Thyroid gland (tissue), 4 donors: ENCODE results near the gene ABCA13. TPM values are rescaled to one million over a fixed set of nuclear protein-coding genes. Genes with fewer than 3 reads are reported as not detected.

ENCODE experiments used
- DNase-seq, 2 donors: peaks; one replicate each; pipeline ENCODE4 v3.0.0-alpha.2; 2019
- H3K27ac ChIP-seq, 3 donors: fragments of 200-600 bp; sonication (generic); 1 replicate in 2 of 3; 2 replicates in 1 of 3; pipeline ENCODE4 v1.5.1; 2016 to 2019; ENCODE audit warnings: mild to moderate bottlenecking in 1 of 3, moderate library complexity in 1 of 3
- H3K27me3 ChIP-seq: fragments of 200-600 bp; sonication (generic); one replicate; pipeline ENCODE4 v1.5.1; 2019
- H3K36me3 ChIP-seq, 2 donors: fragments of 200-600 bp; sonication (generic); one replicate each; pipeline ENCODE4 v1.5.1; 2016 to 2019
- H3K4me1 ChIP-seq, 2 donors: fragments of 200-600 bp; sonication (generic); one replicate each; pipeline ENCODE4 v1.5.1; 2017 to 2019
- H3K4me3 ChIP-seq, 3 donors: fragments of 200-600 bp; sonication (generic); replicated peaks in 1 of 3; 1 replicate in 2 of 3; 2 replicates in 1 of 3; pipeline ENCODE4 v1.5.1; 2016; ENCODE audit warnings: mild to moderate bottlenecking in 1 of 3
- H3K9me3 ChIP-seq: fragments of 200-600 bp; sonication (generic); one replicate; pipeline ENCODE4 v1.5.1; 2017
- POLR2A ChIP-seq, 2 donors: fragments of 450-650 bp; IDR thresholded peaks; one replicate each; pipeline ENCODE4 v1.6.1; 2017; ENCODE audit warnings: antibody characterized with exemption in 2 of 2, mild to moderate bottlenecking in 2 of 2, moderate library complexity in 1 of 2
- WGBS, 2 donors: methylation state at CpG; one replicate each; pipeline ENCODE4 v1.1.5; 2017; 5-methylcytosine and 5-hydroxymethylcytosine counted together
- intact Hi-C: fragments of 100-400 bp; cut with DNase I; formaldehyde crosslinking; loops from one replicate; pipeline ENCODE4 v1.15.1; 2023
- total RNA-seq, 4 donors: library from RNA; depleted of rRNA; stranded (reverse); fragments of >200 nt; gene quantifications; one replicate each; pipeline ENCODE4 v1.2.3, GENCODE V29; 2016
- TF ChIP-seq, protein P1 (sequence below), 6 experiments: fragments of 200-600 bp in 3 of 6; fragments of 450-650 bp in 3 of 6; sonication (generic) in 3 of 6; IDR thresholded peaks; one replicate each; pipeline ENCODE4 v1.5.1; 2016 to 2019; ENCODE audit warnings: antibody characterized with exemption in 6 of 6, mild to moderate bottlenecking in 2 of 6, inconsistent platforms in 1 of 6, moderate library complexity in 1 of 6

The ABCA13 gene
- total RNA-seq, 4 donors from 2014 or later = 7.6 to 13.3 (median 11.7) TPM

DNA sequence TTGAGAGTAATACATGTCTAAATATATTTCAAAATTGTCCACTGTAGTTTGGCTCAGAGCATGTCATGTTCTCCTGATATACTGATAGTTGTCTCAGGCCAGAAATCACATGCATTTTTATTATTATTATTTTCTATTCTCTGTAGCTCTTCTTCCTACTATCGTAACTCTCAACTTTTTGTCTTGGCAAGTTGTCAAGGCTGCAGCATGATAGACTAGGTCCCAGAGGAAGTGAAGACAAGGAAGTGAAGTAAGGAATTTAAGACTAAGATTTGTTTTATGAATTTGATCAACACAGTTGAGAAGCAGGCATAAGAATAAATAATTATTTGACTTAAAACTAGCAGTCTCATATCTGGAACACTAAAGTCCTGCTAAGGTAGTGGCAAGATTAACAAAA lies 369.5 kb downstream of the ABCA13 start:
- no peaks in the 10 kb centered on the region for H3K36me3 ChIP-seq
- no peak overlapping the region for H3K4me3 ChIP-seq
- 62 to 66% methylated on average over 1 of the region's 1 CpG for WGBS, 2 donors
- H3K27ac ChIP-seq = no peak overlapping the region
- DNase-seq = no peak
- H3K9me3 ChIP-seq = no peaks in the 10 kb centered on the region
- H3K27me3 ChIP-seq = no peaks in the 10 kb centered on the region
- no peaks in the 10 kb centered on the region for H3K4me1 ChIP-seq
- TF ChIP-seq, protein P1, sequence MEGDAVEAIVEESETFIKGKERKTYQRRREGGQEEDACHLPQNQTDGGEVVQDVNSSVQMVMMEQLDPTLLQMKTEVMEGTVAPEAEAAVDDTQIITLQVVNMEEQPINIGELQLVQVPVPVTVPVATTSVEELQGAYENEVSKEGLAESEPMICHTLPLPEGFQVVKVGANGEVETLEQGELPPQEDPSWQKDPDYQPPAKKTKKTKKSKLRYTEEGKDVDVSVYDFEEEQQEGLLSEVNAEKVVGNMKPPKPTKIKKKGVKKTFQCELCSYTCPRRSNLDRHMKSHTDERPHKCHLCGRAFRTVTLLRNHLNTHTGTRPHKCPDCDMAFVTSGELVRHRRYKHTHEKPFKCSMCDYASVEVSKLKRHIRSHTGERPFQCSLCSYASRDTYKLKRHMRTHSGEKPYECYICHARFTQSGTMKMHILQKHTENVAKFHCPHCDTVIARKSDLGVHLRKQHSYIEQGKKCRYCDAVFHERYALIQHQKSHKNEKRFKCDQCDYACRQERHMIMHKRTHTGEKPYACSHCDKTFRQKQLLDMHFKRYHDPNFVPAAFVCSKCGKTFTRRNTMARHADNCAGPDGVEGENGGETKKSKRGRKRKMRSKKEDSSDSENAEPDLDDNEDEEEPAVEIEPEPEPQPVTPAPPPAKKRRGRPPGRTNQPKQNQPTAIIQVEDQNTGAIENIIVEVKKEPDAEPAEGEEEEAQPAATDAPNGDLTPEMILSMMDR (IDR thresholded peaks at IDR 0.05) = no peak
- TF ChIP-seq POLR2A (IDR thresholded peaks at IDR 0.05) = no peak
- intact Hi-C loops = no loop called here

DNA sequence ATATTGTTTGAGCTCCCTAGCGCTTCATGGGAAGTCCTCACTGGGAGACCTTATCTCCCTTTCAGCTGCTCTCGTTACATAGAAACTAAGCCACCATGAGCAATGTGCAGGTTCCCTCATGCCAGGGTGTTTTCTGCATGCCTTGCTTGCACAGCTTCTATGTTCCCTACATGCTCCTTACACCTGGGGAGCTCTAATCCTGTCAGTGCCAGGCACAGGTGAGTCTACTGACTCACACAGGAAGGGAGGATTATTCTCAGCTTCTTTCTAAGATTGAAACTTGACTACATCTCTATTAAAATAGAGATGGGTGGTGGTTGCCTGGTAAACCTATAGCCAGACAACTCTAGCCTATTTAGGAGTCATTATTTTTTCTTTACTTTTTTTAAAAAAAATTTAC lies 377.4 kb downstream of the ABCA13 start:
- no peak for DNase-seq
- H3K4me1 ChIP-seq = no peaks in the 10 kb centered on the region
- no peak for TF ChIP-seq POLR2A (IDR thresholded peaks at IDR 0.05)
- TF ChIP-seq, protein P1 (IDR thresholded peaks at IDR 0.05) = no peak
- no peaks in the 10 kb centered on the region for H3K27me3 ChIP-seq
- no peak overlapping the region for H3K27ac ChIP-seq
- H3K36me3 ChIP-seq = no peaks in the 10 kb centered on the region
- intact Hi-C loops = no loop called here
- no peak overlapping the region for H3K4me3 ChIP-seq
- no peaks in the 10 kb centered on the region for H3K9me3 ChIP-seq
- WGBS, 2 donors = 96 to 98% methylated on average over 2 of the region's 2 CpGs

DNA sequence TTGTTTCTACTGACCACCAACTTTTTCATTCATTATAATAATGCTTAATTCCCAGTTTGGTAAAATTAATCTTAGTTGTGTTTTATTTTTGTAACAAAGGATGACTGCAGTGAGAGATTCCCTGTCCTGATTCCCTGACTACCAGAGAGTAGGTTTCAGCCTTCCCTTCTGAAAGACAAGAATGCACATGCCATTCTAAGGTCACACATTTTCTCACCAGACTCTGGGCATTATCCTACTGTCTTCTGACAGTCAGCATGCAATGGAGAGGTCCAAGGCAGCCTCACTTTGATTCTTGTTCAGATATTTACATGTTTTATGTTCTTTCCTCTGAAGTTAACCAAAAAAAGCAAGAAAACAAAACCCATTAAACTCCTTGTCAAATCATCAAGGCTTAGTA lies 380.4 kb downstream of the ABCA13 start:
- H3K27ac ChIP-seq = no peak overlapping the region
- DNase-seq = no peak
- H3K9me3 ChIP-seq = no peaks in the 10 kb centered on the region
- H3K36me3 ChIP-seq = no peaks in the 10 kb centered on the region
- no peaks in the 10 kb centered on the region for H3K27me3 ChIP-seq
- H3K4me3 ChIP-seq = no peak overlapping the region
- no peak for TF ChIP-seq POLR2A (IDR thresholded peaks at IDR 0.05)
- TF ChIP-seq, protein P1 (IDR thresholded peaks at IDR 0.05) = no peak
- no peaks in the 10 kb centered on the region for H3K4me1 ChIP-seq
- intact Hi-C loops = no loop called here

DNA sequence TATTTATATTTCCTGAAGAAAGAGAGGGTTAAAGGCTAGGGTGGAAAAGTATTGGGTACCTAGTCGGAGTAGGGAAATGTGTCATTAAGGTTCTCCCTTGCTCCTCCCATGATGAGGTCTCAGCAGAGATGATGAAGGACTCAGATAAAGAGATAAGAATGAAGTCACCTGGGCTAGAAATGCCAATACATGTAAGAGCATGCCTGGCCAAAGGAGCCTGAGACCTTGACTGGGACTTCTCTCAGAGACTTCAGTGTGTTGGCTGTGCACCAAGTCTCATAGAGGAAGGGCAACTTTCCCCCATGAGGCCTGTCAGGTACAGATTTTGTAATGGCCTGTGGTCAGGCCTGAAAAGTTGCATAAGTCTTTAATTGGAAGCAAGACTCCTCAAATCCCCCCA lies 392.1 kb downstream of the ABCA13 start:
- no peak for DNase-seq
- WGBS, 2 donors = 87 to 88% methylated on average over 1 of the region's 1 CpG
- no peaks in the 10 kb centered on the region for H3K36me3 ChIP-seq
- H3K27me3 ChIP-seq = no peaks in the 10 kb centered on the region
- H3K9me3 ChIP-seq = no peaks in the 10 kb centered on the region
- H3K27ac ChIP-seq = no peak overlapping the region
- TF ChIP-seq, protein P1 (IDR thresholded peaks at IDR 0.05) = no peak
- TF ChIP-seq POLR2A (IDR thresholded peaks at IDR 0.05) = no peak
- H3K4me1 ChIP-seq = peaks cover 0 to 8% of the 10 kb centered on the region in 2 donors
- intact Hi-C loops = no loop called here
- no peak overlapping the region for H3K4me3 ChIP-seq

DNA sequence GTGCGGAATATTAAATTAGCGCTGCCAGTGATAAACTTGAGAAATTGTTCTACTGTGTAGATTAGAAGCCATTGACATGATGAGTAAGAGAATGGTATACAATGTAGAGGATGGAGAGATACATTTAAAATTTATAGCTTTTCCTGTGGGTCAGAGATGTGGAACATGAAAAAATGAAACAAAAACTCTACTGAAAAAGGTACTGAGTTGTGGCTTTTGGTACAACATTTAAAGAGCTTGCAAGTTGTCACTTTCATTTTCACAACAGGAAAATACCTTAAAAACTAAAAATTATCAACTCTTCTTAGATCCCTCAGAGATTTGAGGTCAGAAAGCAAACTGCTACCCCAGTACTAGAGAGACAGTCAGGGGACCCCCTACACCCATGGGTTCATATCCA lies 404.3 kb downstream of the ABCA13 start:
- DNase-seq = no peak
- H3K27ac ChIP-seq = no peak overlapping the region
- no peaks in the 10 kb centered on the region for H3K9me3 ChIP-seq
- WGBS, 2 donors = 96 to 97% methylated on average over 2 of the region's 2 CpGs
- H3K36me3 ChIP-seq = no peaks in the 10 kb centered on the region
- TF ChIP-seq POLR2A (IDR thresholded peaks at IDR 0.05) = no peak
- TF ChIP-seq, protein P1 (IDR thresholded peaks at IDR 0.05) = no peak
- intact Hi-C loops = no loop called here
- no peak overlapping the region for H3K4me3 ChIP-seq
- no peaks in the 10 kb centered on the region for H3K4me1 ChIP-seq
- H3K27me3 ChIP-seq = no peaks in the 10 kb centered on the region
